IPS DF 6.9 (cell line): ENCODE data around the gene ALKBH1.
A peak's percentile ranks its signal among the peaks of the same experiment; 100 is the strongest.
"Not testable (repeated sequence)": the region's sequence is repeated elsewhere in the genome, so short reads cannot be mapped to it uniquely, and the experiment has no call there.

Experiments used
- DNase-seq: peaks from one replicate; pipeline ENCODE4 v3.0.0-alpha.2; 2013; ENCODE audit warnings: low read depth, low spot score
- H3K27ac ChIP-seq: one replicate; pipeline ENCODE4 v1.5.1; 2013; ENCODE audit warnings: low read length, control low read depth
- H3K27me3 ChIP-seq: 2 replicates; pipeline ENCODE4 v1.6.1; 2013; ENCODE audit warnings: mild to moderate bottlenecking, low read length; ENCODE audit not compliant: control insufficient read depth, insufficient read depth
- H3K36me3 ChIP-seq: 2 replicates; pipeline ENCODE4 v1.6.1; 2013; ENCODE audit warnings: low read length; ENCODE audit not compliant: control insufficient read depth, insufficient read depth
- H3K4me1 ChIP-seq: 2 replicates; pipeline ENCODE4 v1.6.1; 2013; ENCODE audit warnings: low read length; ENCODE audit not compliant: control insufficient read depth, insufficient read depth
- H3K4me3 ChIP-seq: 2 replicates; pipeline ENCODE4 v1.5.1; 2013; ENCODE audit warnings: mild to moderate bottlenecking, low read length
- H3K9me3 ChIP-seq: 2 replicates; pipeline ENCODE4 v1.6.1; 2013; ENCODE audit warnings: low read length, inconsistent platforms; ENCODE audit not compliant: control insufficient read depth, insufficient read depth
- WGBS: extraction: QIAGEN DNeasy Blood & Tissue Kit; methylation state at CpG from one replicate; pipeline ENCODE4 v1.1.7; 2013; ENCODE audit warnings: mixed read lengths, missing lambda C conversion rate; ENCODE audit not compliant: insufficient read length, insufficient coverage; 5-methylcytosine and 5-hydroxymethylcytosine counted together

Gene ALKBH1, protein sequence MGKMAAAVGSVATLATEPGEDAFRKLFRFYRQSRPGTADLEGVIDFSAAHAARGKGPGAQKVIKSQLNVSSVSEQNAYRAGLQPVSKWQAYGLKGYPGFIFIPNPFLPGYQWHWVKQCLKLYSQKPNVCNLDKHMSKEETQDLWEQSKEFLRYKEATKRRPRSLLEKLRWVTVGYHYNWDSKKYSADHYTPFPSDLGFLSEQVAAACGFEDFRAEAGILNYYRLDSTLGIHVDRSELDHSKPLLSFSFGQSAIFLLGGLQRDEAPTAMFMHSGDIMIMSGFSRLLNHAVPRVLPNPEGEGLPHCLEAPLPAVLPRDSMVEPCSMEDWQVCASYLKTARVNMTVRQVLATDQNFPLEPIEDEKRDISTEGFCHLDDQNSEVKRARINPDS

DNA sequence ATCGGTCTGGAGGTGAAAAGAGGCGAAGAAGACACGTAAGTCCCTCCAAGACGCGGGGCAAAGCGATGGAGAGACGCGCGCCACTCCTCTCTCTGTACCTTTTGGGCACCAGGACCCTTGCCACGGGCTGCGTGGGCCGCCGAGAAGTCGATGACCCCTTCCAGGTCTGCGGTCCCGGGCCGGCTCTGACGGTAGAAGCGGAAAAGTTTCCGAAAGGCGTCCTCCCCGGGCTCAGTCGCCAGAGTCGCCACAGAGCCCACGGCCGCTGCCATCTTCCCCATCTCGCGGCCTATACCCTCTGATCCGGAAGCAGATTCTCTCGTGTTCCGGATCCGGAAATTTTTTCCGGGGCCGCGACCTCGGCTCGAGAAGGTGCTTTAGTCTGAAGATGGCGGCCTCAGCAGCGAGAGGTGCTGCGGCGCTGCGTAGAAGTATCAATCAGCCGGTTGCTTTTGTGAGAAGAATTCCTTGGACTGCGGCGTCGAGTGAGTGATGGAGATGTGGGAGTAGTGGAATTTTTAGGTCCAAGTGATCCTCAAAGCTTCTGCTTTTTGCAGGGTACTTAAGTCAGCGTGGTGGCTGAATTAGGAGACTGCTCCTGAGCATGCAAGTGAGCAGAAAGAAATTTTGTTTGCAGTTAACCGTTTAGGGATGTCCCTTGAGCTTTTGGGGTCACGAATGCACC, at the start of gene ALKBH1, which contains the start of gene SLIRP:
Gene ALKBH1 (minus strand): TSS at position 300 of the 685 bp plus-strand sequence. CDS start 19 bp downstream, at position 281.
Gene SLIRP (plus strand): TSS at position 380 of the 685 bp plus-strand sequence. CDS start 9 bp downstream, at position 389.
- Histone ChIP-seq H3K4me1 (no peaks in the 10 kb centered on the region), H3K27me3 (no peaks in the 10 kb centered on the region), H3K9me3 (no peaks in the 10 kb centered on the region), H3K36me3 (peaks cover 15% of the 10 kb centered on the region; the same call in 1 of the 2 replicates), H3K4me3 (peak within 1 kb of the TSS; percentile 82), H3K27ac (no peak within 1 kb of the TSS)
- peak; percentile 48 for DNase-seq
- no CpG with 5 or more reads among the region's 49 CpGs for WGBS

DNA sequence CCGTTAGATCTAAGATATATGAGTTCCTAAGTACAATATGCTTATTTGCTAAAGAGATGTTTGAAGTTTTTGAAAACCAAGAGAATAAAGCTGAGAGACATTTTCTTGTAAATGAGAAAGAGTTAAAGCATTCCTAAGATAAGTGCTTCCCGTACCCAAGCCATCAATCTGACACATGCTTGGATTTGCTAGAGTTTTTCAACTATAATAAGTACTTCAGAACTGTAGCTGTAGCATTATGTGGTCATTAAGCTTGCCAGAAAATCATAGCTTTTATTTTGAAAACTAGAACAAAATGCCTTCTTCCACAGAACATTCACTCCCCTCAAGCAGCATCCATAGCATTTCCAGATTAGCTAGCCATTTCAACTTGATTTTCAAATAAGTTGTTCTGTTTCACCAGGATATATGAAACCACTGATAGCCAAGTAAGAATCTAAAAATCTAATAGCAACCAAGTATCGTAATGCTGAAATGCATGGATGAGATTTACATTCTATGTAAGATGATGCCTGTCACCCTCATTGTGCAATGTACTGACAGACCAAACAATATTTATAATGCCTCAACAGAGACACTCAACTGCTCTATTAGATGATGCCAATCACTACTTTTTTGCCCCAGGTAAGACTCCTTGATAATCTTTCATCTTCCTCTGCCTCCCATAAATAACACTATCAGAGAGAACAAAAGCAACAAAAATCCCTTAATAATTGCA, 45.1 kb upstream of the ALKBH1 start:
- no CpG with 5 or more reads among the region's 3 CpGs for WGBS
- DNase-seq = no peak
- Histone ChIP-seq H3K4me3 (no peak overlapping the region), H3K9me3 (no peaks in the 10 kb centered on the region), H3K36me3 (peaks cover 5% of the 10 kb centered on the region; the same call in 1 of the 2 replicates), H3K4me1 (no peaks in the 10 kb centered on the region), H3K27ac (no peak overlapping the region), H3K27me3 (no peaks in the 10 kb centered on the region)

DNA sequence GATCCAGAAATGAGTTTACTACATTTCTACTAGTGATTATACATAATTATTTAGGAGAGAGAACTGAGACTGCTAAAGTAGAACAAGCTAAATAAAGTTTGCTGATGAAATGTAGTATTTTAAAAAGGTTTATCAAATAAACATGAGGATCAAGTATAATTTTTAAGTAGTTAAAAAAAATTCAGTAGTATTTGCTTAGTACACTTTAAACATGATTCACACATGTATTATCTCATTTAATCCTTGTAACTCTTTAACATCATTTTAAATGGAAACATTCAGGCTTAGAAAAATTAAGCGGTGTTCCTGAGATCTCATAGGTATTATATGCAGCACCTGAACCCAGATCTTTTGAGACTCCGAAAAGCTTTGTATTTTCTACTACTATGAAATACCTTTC, 44.4 kb upstream of the ALKBH1 start:
- no peaks in the 10 kb centered on the region for H3K9me3 ChIP-seq
- DNase-seq = no peak
- no peak overlapping the region for H3K27ac ChIP-seq
- H3K36me3 ChIP-seq = peaks cover 5% of the 10 kb centered on the region; the same call in 1 of the 2 replicates
- no peaks in the 10 kb centered on the region for H3K4me1 ChIP-seq
- H3K4me3 ChIP-seq = no peak overlapping the region
- no CpG with 5 or more reads among the region's 2 CpGs for WGBS
- H3K27me3 ChIP-seq = no peaks in the 10 kb centered on the region

DNA sequence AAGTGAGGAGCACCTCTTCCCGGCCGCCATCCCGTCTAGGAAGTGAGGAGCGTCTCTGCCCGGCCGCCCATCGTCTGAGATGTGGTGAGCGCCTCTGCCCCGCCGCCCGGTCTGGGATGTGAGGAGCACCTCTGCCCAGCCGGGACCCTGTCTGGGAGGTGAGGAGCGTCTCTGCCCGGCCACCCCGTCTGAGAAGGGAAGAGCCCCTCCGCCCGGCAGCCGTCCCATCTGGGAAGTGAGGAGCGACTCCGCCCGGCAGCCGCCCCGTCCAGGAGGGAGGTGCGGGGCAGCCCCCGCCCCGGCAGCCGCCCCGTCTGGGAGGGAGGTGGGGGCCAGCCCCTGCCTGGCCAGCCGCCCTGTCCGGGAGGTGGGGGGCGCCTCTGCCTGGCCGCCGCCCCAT, 39.6 kb upstream of the ALKBH1 start:
- not testable (repeated sequence) for DNase-seq, H3K27ac ChIP-seq, H3K27me3 ChIP-seq, H3K36me3 ChIP-seq, H3K4me1 ChIP-seq, H3K9me3 ChIP-seq, H3K4me3 ChIP-seq
- no CpG with 5 or more reads among the region's 33 CpGs for WGBS

DNA sequence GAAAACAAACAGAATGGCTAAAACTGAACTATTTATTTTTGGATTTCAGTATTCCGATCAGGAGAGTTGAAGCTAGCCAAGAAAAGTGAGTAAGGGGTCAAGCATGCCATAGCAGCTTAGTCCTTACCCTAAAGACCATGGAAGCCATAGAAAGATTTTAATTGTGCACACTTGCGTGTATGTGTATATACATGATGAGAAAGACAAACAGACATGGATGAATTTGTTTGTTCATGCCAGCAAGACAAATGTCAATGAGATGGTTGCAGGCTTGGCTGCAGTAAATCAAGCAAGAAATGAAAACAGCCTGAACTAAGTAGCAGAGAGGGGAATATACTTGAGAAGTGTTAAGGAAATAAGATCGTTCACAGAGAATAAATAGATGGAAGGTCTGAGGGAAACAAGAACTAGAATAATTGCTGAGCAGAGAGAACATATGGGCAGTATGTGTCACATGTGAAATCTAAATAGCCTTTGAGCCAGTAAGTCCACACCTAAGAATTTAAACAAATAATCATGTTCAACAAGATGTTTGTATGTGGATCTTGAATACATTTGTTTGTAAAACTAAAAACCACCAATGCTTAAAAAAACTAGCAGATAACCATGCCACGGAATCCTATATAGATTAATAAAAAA, 38.4 kb upstream of the ALKBH1 start:
- DNase-seq = no peak
- H3K36me3 ChIP-seq = peaks cover 5% of the 10 kb centered on the region; the same call in 1 of the 2 replicates
- no CpG with 5 or more reads among the region's 4 CpGs for whole genome bisulfite sequencing

DNA sequence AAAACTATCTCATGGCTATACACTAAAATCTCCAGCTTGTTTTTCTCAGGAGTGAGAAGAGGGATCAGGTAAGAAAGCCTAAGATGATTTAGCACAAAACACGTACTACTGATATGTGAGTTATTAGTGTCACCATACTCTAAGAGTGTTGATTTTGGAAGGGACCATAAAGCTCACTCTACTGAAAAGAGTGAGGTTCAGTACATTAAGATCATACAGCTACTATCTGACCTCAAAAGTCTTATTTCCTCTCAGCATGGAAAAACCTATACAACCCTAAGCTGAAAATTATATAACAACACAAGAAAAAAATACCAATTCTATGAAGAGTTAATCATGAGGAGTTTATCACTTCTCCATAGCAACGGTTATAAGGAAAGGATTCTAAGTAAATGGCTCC, 33.6 kb upstream of the ALKBH1 start:
- WGBS = no CpG with 5 or more reads among the region's 2 CpGs
- Histone ChIP-seq H3K9me3 (no peaks in the 10 kb centered on the region), H3K4me3 (no peak overlapping the region), H3K36me3 (peaks cover 8% of the 10 kb centered on the region; the same call in 1 of the 2 replicates), H3K27ac (no peak overlapping the region), H3K4me1 (no peaks in the 10 kb centered on the region), H3K27me3 (no peaks in the 10 kb centered on the region)
- no peak for DNase-seq

More for the DNA sequence above, 38.4 kb upstream of the ALKBH1 start:
- Histone ChIP-seq H3K4me3 (no peak overlapping the region), H3K27ac (no peak overlapping the region), H3K4me1 (no peaks in the 10 kb centered on the region), H3K27me3 (no peaks in the 10 kb centered on the region), H3K9me3 (no peaks in the 10 kb centered on the region)

DNA sequence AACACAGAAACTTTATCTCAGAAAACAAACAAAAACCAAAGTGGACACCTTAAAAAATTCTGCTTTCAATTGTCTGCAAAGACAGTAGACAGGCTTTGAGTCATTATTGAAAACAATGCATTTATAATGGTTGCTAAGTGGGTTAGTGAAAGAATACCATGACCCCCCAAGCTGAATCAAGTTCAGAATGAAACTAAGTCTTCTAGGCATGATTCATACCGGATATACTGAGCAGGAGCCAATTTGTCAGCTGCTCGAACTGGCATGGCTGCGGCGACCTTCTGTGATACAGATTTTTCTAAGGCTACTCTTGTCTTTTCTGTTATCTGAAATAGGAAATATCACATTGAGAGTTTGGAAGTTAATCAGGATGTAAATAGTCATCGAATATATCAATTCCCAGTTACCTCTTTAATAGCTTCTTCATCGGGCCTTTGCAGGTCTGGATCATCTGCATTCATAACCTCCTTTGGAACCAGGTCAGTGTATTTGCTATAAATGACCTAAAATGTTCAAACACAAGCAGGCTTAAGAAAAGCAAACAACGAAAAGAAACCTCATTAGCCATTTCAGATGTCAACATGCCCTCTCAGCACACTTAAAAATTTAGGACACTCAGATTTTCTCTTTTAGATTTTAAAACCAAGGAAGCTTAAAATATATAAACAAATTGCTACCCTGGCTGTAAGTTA, 30.9 kb upstream of the ALKBH1 start:
- no peaks in the 10 kb centered on the region for H3K9me3 ChIP-seq
- H3K4me1 ChIP-seq = no peaks in the 10 kb centered on the region
- no peak for DNase-seq
- H3K36me3 ChIP-seq = peaks cover 12% of the 10 kb centered on the region; the same call in 1 of the 2 replicates
- no CpG with 5 or more reads among the region's 7 CpGs for WGBS
- no peak overlapping the region for H3K27ac ChIP-seq
- no peak overlapping the region for H3K4me3 ChIP-seq
- no peaks in the 10 kb centered on the region for H3K27me3 ChIP-seq

DNA sequence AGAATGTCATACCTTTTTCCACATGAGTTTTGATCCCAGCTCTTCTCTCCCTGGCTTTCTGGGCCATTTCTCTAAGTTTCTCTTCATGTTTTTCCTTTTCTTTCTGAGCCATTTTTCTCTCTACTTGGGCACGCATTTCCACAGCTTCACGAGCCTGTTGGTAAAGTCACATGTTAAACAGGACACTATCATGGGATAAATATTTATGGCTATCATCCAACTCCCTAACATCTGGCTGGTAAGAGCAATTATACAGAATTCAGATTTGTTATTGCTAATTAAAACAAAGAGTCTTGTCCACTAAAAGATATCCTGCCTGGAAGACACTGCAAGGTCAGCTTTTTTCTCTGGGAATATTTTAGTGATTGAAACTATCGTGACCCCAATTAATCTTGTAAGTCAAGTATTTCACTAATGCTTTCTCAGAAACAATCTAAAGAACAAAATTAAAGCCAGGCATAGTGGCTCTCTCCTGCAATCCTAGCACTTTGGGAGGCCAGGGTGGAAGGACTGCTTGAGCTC, 23.2 kb upstream of the ALKBH1 start:
- Histone ChIP-seq H3K27ac (no peak overlapping the region), H3K36me3 (peaks cover 23% of the 10 kb centered on the region; the same call in 1 of the 2 replicates), H3K4me1 (no peaks in the 10 kb centered on the region), H3K4me3 (no peak overlapping the region), H3K27me3 (no peaks in the 10 kb centered on the region), H3K9me3 (no peaks in the 10 kb centered on the region)
- no peak for DNase-seq
- WGBS = no CpG with 5 or more reads among the region's 3 CpGs

DNA sequence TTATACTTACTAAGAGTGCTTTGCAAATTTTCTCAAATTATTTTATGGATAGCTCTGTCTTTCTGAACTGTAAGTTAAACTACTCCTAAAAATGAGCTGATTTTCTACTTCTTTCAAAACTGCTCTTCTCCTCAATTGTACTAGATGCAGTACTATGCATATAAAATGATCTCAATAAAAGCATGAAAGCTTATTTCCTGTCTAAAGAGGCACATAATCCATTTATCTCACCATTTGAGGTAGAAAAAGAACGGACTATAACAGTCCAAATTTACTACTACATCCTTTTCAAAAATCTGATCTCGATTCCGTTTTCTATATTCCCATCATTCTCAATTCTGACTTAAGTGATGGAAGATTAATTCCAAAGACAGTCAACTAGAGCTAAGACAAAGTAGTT, 14.5 kb upstream of the ALKBH1 start:
- H3K27ac ChIP-seq = no peak overlapping the region
- no peak for DNase-seq
- H3K36me3 ChIP-seq = peaks cover 13% of the 10 kb centered on the region; the same call in 1 of the 2 replicates
- WGBS = 100% methylated on average over 3 of the region's 3 CpGs
- no peaks in the 10 kb centered on the region for H3K9me3 ChIP-seq
- H3K4me1 ChIP-seq = no peaks in the 10 kb centered on the region
- H3K4me3 ChIP-seq = no peak overlapping the region
- no peaks in the 10 kb centered on the region for H3K27me3 ChIP-seq
